Measurements from ENCODE around the gene GCK.

GCK gene

DNA sequence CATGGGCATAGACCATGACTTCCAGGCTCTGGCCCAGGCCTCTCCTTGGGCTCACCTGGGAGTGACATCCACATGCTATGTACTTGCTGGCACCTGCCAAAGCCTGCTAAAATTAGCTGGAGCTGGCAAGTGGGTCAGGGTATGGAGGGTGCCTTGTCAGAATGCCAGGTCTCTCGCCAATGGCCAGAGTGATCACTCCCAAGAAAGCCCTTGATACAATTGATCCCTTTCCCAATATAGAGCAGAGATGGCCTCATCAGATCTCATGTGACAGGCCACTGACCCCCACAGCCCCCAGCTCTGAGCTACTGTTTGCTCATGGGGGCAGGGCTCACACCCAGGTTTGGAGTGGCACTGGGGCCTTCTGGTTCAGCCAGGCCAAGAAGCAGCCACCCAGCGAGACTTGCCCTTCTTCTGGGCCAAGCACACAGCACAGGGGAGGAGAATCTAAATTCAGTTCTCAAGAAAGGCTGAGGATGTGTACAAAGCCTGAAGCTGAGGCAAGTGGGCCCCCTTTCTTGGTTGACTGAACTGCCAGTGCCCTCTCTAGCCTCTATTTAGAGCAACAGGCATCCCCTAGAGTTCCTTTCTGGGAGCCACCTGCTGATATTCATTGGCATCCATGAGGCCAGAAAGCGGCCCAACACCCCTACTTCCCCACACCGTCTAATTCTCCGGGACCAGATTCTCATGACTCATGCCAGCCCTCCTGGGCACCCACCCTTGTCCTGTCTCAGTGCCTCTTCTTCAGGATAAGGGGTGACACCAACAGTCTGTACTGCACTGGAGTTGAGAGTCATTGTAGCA, 29.2 kb downstream of the GCK start:
- Histone ChIP-seq H3K27ac (no peak overlapping the region), H3K4me3 (no peak overlapping the region)

DNA sequence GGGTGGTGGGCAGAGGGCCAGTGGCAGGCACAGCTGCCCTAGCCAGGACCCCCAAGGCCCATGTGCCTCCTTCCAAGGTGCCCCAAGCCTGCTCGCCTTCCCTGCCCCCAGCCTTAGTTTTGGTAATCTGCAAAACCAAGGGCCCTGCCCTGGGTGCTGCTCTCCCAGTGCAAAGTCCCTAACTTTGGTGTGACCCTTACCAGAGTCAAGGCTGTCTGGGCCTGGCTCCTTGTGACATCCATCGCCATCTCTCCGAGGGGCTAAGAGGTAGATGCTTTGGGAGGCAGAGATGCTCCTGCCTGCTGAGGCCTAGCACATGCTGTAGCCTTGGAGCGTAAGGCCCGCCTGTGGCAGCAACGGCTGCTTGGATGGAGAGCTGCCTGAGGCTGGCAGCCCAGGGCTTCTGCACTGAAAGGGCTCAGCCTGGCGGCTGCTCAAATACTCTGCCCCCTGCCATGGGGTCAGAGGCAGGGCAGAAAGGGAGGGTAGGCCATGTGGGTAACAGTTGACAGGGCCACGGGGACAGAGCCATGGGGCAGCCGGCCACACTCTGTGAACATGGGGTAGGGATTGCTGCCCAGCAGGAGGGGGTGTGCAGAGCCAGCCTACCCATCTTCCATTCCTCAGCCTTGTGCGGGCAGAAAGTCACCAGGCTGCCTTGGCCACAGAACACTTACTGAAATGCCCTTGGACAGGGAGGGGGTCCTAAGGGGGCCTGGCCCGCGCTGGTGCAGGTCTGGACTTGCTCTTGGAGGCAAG, 30.2 kb downstream of the GCK start:
- H3K4me3 ChIP-seq: no peak overlapping the region
- no peak overlapping the region for H3K27ac ChIP-seq

DNA sequence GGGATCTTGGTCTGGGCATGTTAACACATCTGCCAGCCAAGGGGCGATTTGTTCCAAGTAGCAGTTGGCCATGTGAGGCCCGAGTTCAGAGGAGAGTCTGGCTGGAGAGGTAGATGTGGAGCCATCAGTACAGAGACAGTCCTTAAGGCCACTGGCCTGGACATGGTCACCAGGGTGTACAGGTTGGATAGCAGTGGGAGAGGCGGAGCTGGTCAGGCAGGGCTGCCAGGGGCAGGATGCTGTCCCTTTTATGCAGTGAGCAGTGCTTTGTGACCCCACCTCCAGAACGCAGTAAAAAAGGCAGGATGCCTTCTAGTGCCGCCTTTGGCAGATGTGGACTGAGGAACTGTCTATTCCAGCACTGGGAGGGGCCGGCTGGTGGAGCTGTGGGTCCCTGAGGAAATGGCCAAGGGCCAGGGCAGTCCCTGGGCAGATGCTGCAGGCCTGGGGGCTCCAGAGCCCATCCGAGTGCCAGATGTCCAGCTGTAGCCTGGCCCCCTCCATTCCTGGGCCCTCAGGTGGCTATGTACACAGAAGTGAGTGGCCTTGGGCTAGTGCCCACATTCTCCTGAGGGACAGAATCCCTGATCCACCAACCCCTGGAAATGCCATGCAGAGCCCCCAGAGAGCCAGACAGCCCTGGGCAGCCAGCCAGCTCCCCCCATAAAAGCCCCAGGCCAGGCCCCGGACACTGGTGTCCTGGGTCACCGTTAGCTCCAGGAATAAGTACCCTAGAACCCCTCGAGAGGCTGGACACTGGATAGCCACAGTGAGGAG, 31.0 kb downstream of the GCK start:
- Histone ChIP-seq H3K4me3 (no peak overlapping the region), H3K27ac (no peak overlapping the region)

- H3K27ac ChIP-seq: no peak overlapping the region
- no peak overlapping the region for H3K4me3 ChIP-seq
Measured at GRCh38 chr7:44157116-44158080, 31.8 kb downstream of the GCK start.

- H3K4me3 ChIP-seq: no peak overlapping the region
- H3K27ac ChIP-seq: no peak overlapping the region
Measured at GRCh38 chr7:44156453-44157010, 32.7 kb downstream of the GCK start.

GRCh38 chr7:44155191-44156185, 33.8 kb downstream of the GCK start:
- no peak overlapping the region for H3K4me3 ChIP-seq
- H3K27ac ChIP-seq: no peak overlapping the region

DNA sequence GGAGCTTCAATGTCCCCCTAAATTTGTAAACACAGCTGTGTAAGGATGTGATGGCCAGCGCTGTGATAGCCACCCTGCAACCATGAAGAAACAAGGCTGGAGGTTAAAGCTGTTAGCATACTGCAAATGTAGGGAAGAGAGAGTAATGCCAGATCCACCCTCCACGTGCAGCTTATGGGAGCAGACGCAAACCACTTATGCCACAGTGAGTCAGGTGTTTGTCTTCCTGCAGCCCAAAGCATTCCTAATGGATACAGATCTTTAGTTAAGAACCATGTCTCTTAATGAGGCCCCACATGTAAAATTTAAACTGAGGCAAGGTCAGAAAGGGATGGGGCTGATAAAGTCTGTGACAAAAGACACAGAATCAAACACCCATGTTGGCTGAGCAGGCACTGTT, 34.5 kb downstream of the GCK start:
- Histone ChIP-seq H3K27ac (no peak overlapping the region), H3K4me3 (no peak overlapping the region)

DNA sequence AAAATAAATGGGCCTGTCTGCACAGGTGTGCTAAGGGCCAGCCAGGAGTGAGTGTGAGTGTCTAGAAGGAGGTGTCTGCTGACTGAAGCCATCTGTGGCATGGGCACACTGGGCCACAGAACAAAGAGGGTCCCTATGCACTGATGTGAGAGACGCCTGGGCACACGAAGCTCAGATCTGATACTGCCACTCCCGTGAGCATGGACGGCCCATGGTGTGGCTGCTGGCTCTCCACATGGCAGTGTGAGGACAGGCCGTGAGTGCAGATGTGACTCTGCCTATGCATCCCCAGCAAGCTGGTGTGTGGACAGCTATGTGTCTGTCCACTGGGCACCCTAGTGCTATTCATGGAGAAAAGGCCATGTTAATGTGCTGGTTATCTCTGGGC, 35.3 kb downstream of the GCK start:
- Histone ChIP-seq H3K4me3 (no peak overlapping the region), H3K27ac (no peak overlapping the region)

DNA sequence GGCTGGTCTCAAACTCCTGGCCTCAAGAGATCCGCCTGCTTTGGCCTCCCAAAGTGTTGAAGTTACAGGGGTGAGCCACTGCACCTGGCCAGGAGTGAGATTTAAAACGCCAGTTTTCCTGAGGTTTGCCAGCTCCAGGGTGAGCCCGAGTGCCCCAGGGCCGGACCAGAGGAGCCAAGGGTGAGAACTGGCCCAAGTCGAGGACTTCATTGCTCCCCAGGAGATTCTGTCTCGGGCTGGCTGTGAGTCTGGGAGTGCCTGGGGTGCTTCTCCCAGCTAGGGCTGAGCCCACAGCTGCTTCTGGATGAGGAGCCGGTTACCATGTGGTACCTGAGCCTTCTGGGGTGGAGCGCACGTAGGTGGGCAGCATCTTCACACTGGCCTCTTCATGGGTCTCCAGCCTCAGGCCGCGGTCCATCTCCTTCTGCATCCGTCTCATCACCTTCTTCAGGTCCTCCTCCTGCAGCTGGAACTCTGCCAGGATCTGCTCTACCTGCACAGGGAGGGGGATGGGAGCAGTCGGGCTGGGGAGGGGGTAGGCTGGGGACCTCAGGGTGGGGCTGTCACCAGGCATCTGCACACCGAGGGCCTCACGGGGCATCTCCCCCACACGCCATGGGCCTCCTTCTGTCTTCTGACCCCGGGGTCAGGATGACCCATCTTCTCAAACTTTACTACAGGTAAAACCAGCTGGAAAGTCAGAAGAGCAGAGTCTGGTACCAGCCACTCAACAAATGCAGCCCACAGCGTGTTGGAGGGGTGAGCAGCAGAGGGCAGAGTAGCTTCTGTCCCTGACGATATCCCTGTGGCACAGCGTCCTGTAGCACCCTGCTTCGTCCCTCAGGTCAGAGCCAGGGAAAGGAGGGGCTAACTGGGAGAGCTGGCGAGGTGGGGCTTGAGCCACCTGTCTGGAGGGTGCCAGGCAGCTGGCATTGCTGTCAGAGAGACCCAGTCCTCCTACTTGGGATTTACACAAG, 36.0 kb downstream of the GCK start:
- H3K27ac ChIP-seq: no peak overlapping the region

DNA sequence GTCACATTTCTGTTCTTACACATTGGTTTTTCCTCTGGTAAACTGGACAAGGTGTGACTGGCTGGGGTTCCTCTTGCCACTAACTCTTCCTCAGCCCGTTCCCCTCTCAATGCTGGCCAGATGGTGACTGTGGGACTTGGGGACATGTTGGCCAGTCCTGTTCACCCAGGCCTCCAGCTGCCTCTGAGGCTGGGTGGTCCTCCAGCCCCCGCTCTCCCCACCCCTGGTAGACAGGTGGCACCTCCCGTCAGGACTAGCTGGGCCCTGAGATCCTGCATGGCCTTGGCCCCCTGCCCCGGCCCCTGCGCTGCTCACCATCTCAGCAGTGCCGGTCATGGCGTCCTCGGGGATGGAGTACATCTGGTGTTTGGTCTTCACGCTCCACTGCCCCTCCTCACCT, 37.3 kb downstream of the GCK start:
- Histone ChIP-seq H3K4me3 (no peak overlapping the region), H3K27ac (no peak overlapping the region)

More for the DNA sequence above, 36.0 kb downstream of the GCK start:
- H3K4me3 ChIP-seq: no peak overlapping the region

- Histone ChIP-seq H3K27ac (no peak overlapping the region), H3K4me3 (no peak overlapping the region)
Measured at GRCh38 chr7:44150966-44151941, 38.0 kb downstream of the GCK start.

DNA sequence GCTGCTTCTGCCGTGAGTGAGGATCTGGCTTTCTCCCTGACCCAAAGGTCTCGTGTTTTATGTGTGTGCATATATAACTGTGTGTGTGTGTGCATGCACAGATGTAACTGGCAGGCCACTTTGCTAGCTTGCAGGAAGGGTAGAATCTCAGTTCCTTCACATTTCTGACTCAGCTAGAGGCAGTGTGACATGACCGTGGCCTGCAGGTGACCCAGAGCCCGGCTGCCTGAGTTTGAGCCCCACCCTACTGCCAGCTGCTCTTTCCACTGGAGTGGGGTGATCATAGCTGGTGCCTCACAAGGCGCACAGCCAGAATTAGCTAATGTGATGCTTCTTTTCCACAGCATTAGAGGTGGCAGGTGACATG, 38.8 kb downstream of the GCK start:
- H3K27ac ChIP-seq: no peak overlapping the region
- no peak overlapping the region for H3K4me3 ChIP-seq

- Histone ChIP-seq H3K27ac (no peak overlapping the region), H3K4me3 (no peak overlapping the region)
Measured at GRCh38 chr7:44149571-44150465, 39.4 kb downstream of the GCK start.

- Histone ChIP-seq H3K27ac (no peak overlapping the region), H3K4me3 (no peak overlapping the region)
Measured at GRCh38 chr7:44148961-44149536, 40.2 kb downstream of the GCK start.
